ENCODE results near the gene TRIM17.

DNA sequence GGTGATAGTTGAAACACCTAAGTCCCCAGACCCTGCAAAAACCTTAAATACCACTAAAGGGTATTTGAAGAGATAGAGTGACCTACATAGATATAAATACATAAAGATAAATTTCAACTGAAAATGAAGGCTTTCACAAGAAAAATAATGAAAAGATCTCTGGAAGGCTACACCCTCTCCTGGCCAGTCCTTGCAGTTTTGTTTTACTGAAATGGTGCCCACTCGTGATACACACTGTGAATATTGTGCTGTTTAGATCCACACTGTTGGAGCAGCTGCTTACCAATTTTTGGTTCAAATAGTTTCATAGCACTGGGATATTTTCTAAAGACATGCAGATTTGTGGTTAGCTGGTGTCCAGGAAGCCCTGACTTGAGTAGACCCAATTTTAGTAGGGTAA is 39.1 kb upstream of the TRIM17 start:
- TF ChIP-seq, protein P1, sequence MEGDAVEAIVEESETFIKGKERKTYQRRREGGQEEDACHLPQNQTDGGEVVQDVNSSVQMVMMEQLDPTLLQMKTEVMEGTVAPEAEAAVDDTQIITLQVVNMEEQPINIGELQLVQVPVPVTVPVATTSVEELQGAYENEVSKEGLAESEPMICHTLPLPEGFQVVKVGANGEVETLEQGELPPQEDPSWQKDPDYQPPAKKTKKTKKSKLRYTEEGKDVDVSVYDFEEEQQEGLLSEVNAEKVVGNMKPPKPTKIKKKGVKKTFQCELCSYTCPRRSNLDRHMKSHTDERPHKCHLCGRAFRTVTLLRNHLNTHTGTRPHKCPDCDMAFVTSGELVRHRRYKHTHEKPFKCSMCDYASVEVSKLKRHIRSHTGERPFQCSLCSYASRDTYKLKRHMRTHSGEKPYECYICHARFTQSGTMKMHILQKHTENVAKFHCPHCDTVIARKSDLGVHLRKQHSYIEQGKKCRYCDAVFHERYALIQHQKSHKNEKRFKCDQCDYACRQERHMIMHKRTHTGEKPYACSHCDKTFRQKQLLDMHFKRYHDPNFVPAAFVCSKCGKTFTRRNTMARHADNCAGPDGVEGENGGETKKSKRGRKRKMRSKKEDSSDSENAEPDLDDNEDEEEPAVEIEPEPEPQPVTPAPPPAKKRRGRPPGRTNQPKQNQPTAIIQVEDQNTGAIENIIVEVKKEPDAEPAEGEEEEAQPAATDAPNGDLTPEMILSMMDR (IDR thresholded peaks at IDR 0.05 in 8 of 11, conservative IDR thresholded peaks at IDR 0.05 in 3 of 11), result peak in 2 of 11 experiments; percentile 8 to 24
- no peak for TF ChIP-seq POLR2A (IDR thresholded peaks at IDR 0.05)
